ENCODE results near the gene MAMSTR. TPM values are rescaled to one million over a fixed set of nuclear protein-coding genes. Genes with fewer than 3 reads are reported as not detected.

The MAMSTR gene
- total and polyA plus RNA-seq, 9 of the 15 experiments (the other 6 are each of a cell fraction or from before 2014, with no cell fraction given) = 0.08 to 1.00 (median 0.40) TPM; not detected in 1

- TF ChIP-seq MGA (IDR thresholded peaks at IDR 0.05) = peak; percentile 54
- no peak for TF ChIP-seq ZFP36 (IDR thresholded peaks at IDR 0.05; ENCODE audit: low read depth, low read length, partially characterized antibody)
- TF ChIP-seq POLR2G (IDR thresholded peaks at IDR 0.05; ENCODE audit: low read depth, low read length) = peak; percentile 29
- TF ChIP-seq ZBTB40 (IDR thresholded peaks at IDR 0.05) = no peak
- TF ChIP-seq ZBTB40 (CRISPR knock-in tag; IDR thresholded peaks at IDR 0.05) = no peak
- TF ChIP-seq SRSF7 (optimal IDR thresholded peaks at IDR 0.05; ENCODE audit: low read depth, low read length) = peak; percentile 66
Measured at GRCh38 chr19:48739404-48740163, 20.1 kb upstream of the MAMSTR start (continued).

All from K562 (cell line).